HCT116 (cell line): Measurements from ENCODE around the gene MYEF2. TPM values are rescaled to one million over a fixed set of nuclear protein-coding genes. Genes with fewer than 3 reads are reported as not detected.

Source experiments
- ATAC-seq: fragments of 200-7000 bp; cut with Tn5 transposase; 2 replicates; pipeline ENCODE4 v1.9.1; 2020; ENCODE audit warnings: mild to moderate bottlenecking, moderate library complexity
- BruUV-seq: library from RNA; stranded (reverse); fragments of 400-500 nt; replicated peaks from 2 replicates; lab custom pipeline; 2021; lab: Mats Ljungman, UMichigan
- CTCF ChIA-PET: fragments of 300-600 bp; sonication (Branson Sonifier 250); formaldehyde crosslinking; loops from one replicate; lab custom pipeline; 2021; ENCODE audit warnings: antibody characterized with exemption; lab: Charles Lee
- POLR2A ChIA-PET: fragments of 300-600, 350-600 bp; sonication (Branson Sonifier 250); formaldehyde crosslinking; loops from one replicate; lab custom pipeline; 2021; ENCODE audit warnings: antibody characterized with exemption; lab: Charles Lee
- RAD21 ChIA-PET, 2 experiments: fragments of 300-600 bp; sonication (Branson Sonifier 250); formaldehyde crosslinking; loops; one replicate each; lab custom pipeline; 2023; ENCODE audit warnings: low total read pairs in 2 of 2; ENCODE audit not compliant: uncharacterized antibody in 2 of 2, unreplicated experiment in 2 of 2, low non-redundant PET in 1 of 2; lab: Charles Lee
- DNase-seq: peaks from one replicate; pipeline ENCODE4 v3.0.0-alpha.2; 2010; ENCODE audit warnings: low read depth, low spot score
- H2AFZ ChIP-seq: fragments of 200-600 bp; shearing (Covaris generic), sonication (generic); 2 replicates; pipeline ENCODE4 v1.6.1; 2017; ENCODE audit warnings: low read depth, mixed run types, mixed read lengths, antibody characterized with exemption, low read length; ENCODE audit not compliant: poor library complexity, severe bottlenecking
- H3K27ac ChIP-seq: 2 replicates; pipeline ENCODE4 v1.5.1; 2012; ENCODE audit warnings: low read depth, low read length
- H3K27me3 ChIP-seq: fragments of 200-600 bp; sonication (generic); 2 replicates; pipeline ENCODE4 v1.6.1; 2016; ENCODE audit warnings: mixed run types, low read length, mixed read lengths; ENCODE audit not compliant: insufficient read depth
- H3K36me3 ChIP-seq, 2 experiments: fragments of 200-500 bp in 1 of 2; fragments of 200-600 bp in 1 of 2; sonication (Bioruptor generic) in 1 of 2; sonication (generic) in 1 of 2; 2 replicates each; pipeline versions ENCODE4 v1.5.1 to v1.6.1; 2014 to 2016; ENCODE audit warnings: low read length in 2 of 2, inconsistent platforms in 1 of 2, mixed read lengths in 1 of 2, mixed run types in 1 of 2; ENCODE audit not compliant: insufficient read depth in 2 of 2, control insufficient read depth in 1 of 2
- H3K4me1 ChIP-seq, 2 experiments: fragments of 200-600 bp in 1 of 2; sonication (generic) in 1 of 2; 2 replicates each; pipeline versions ENCODE4 v1.5.1 to v1.6.1; 2012 to 2017; ENCODE audit warnings: low read length in 2 of 2, inconsistent platforms in 1 of 2, mild to moderate bottlenecking in 1 of 2, mixed read lengths in 1 of 2, mixed run types in 1 of 2, moderate library complexity in 1 of 2; ENCODE audit not compliant: insufficient read depth in 2 of 2, control insufficient read depth in 1 of 2
- H3K4me2 ChIP-seq: fragments of 200-600 bp; sonication (generic); 2 replicates; pipeline ENCODE4 v1.6.1; 2017; ENCODE audit warnings: mixed run types, low read length, mixed read lengths
- H3K4me3 ChIP-seq, 2 experiments: fragments of 200-600 bp in 1 of 2; sonication (generic) in 1 of 2; replicated peaks in 1 of 2; 2 replicates each; pipeline ENCODE4 v1.5.1; 2011 to 2016; ENCODE audit warnings: low read length in 2 of 2, control low read depth in 1 of 2, low read depth in 1 of 2, mild to moderate bottlenecking in 1 of 2, mixed read lengths in 1 of 2, mixed run types in 1 of 2
- H3K79me2 ChIP-seq: fragments of 200-600 bp; sonication (generic); 2 replicates; pipeline ENCODE4 v1.6.1; 2017; ENCODE audit warnings: mild to moderate bottlenecking, mixed run types, low read length, moderate library complexity, mixed read lengths; ENCODE audit not compliant: insufficient read depth
- H3K9ac ChIP-seq: fragments of 200-600 bp; sonication (generic); 2 replicates; pipeline ENCODE4 v1.6.1; 2016; ENCODE audit warnings: low read length, mixed read lengths
- H3K9me2 ChIP-seq: fragments of 200-600 bp; sonication (generic), shearing (Covaris generic); 2 replicates; pipeline ENCODE4 v1.6.1; 2017; ENCODE audit warnings: mixed run types, mild to moderate bottlenecking, moderate library complexity; ENCODE audit not compliant: insufficient read depth
- H3K9me3 ChIP-seq, 2 experiments: fragments of 200-500 bp in 1 of 2; fragments of 200-600 bp in 1 of 2; sonication (Bioruptor generic) in 1 of 2; sonication (generic) in 1 of 2; 2 replicates each; pipeline ENCODE4 v1.6.1; 2014 to 2017; ENCODE audit warnings: low read length in 2 of 2, mixed read lengths in 2 of 2, inconsistent platforms in 1 of 2, low read depth in 1 of 2, mild to moderate bottlenecking in 1 of 2, mixed run types in 1 of 2, moderate library complexity in 1 of 2; ENCODE audit not compliant: control insufficient read depth in 1 of 2, insufficient read depth in 1 of 2
- H4K20me1 ChIP-seq: fragments of 200-600 bp; sonication (generic), shearing (Covaris generic); 2 replicates; pipeline ENCODE4 v1.6.1; 2017; ENCODE audit warnings: mixed run types, mild to moderate bottlenecking, moderate library complexity; ENCODE audit not compliant: insufficient read depth
- CEBPB ChIP-seq: IDR thresholded peaks from 2 replicates; pipeline ENCODE4 v1.6.1; 2012; ENCODE audit warnings: low read depth
- CTCF ChIP-seq, 3 experiments: fragments of 200-600 bp in 1 of 3; sonication (generic) in 1 of 3; IDR thresholded peaks in 2 of 3; conservative IDR thresholded peaks in 1 of 3; 2 replicates each; pipeline ENCODE4 v1.5.1; 2012 to 2017; ENCODE audit warnings: low read depth in 2 of 3, low read length in 2 of 3, antibody characterized with exemption in 1 of 3, borderline replicate concordance in 1 of 3, control low read depth in 1 of 3, mild to moderate bottlenecking in 1 of 3, mixed read lengths in 1 of 3, mixed run types in 1 of 3, moderate library complexity in 1 of 3; ENCODE audit not compliant: insufficient read depth in 1 of 3
- EGR1 ChIP-seq: IDR thresholded peaks from 2 replicates; pipeline ENCODE4 v1.6.1; 2012; ENCODE audit warnings: low read depth
- EZH2 ChIP-seq: fragments of 200-600 bp; sonication (generic); IDR thresholded peaks from 2 replicates; pipeline ENCODE4 v1.6.1; 2017; ENCODE audit warnings: antibody characterized with exemption, mixed run types
- POLR2A ChIP-seq: IDR thresholded peaks from 2 replicates; pipeline ENCODE4 v1.7.0; 2011; ENCODE audit warnings: borderline replicate concordance; ENCODE audit not compliant: insufficient read depth, insufficient read length; ENCODE audit errors: extremely low read depth
- SIN3A ChIP-seq: IDR thresholded peaks from 2 replicates; pipeline ENCODE4 v1.6.1; 2012; ENCODE audit warnings: low read depth
- SRF ChIP-seq: IDR thresholded peaks from 2 replicates; pipeline ENCODE4 v1.6.1; 2012; ENCODE audit warnings: low read depth
- ZBTB33 ChIP-seq: IDR thresholded peaks from 2 replicates; pipeline ENCODE4 v1.6.1; 2011; ENCODE audit warnings: mild to moderate bottlenecking, low read length, moderate library complexity; ENCODE audit not compliant: insufficient replicate concordance; ENCODE audit errors: extremely low read depth
- ZFX ChIP-seq: fragments of 450-650 bp; IDR thresholded peaks from 2 replicates; pipeline ENCODE4 v1.6.1; 2017
- intact Hi-C: fragments of 100-400 bp; cut with micrococcal nuclease; formaldehyde crosslinking; loops from 2 replicates; pipeline ENCODE4 v1.10.0; 2022
- total RNA-seq: library from RNA; stranded (reverse); gene quantifications from one replicate; pipeline ENCODE4 v1.2.1, GENCODE V29; 2021; ENCODE audit not compliant: unreplicated experiment

MYEF2 gene
- total RNA-seq, 1 experiment from 2014 or later, result 0.69 TPM

- Histone ChIP-seq H4K20me1 (no peaks in the 10 kb centered on the region), H3K36me3 (no peaks in the 10 kb centered on the region), H3K27me3 (no peaks in the 10 kb centered on the region), H3K9ac (no peak overlapping the region), H3K27ac (no peak overlapping the region), H3K4me1 (no peaks in the 10 kb centered on the region), H3K79me2 (no peaks in the 10 kb centered on the region), H3K9me2 (no peaks in the 10 kb centered on the region), H2AFZ (no peak overlapping the region), H3K9me3 (no peaks in the 10 kb centered on the region; a peak in 1 of 4 replicates), H3K4me2 (no peak overlapping the region), H3K4me3 (no peak overlapping the region)
- RAD21 ChIA-PET, result no interaction called here
- DNase-seq (no peak), ATAC-seq (no peak)
- CTCF ChIA-PET, result no interaction called here
- POLR2A ChIA-PET, result no interaction called here
- intact Hi-C loops, result no loop called here
- no TSS peak for BruUV-seq
- no peak for TF ChIP-seq ZFX
- no peak for TF ChIP-seq CEBPB
- no peak for TF ChIP-seq POLR2A
- no peak for TF ChIP-seq ZBTB33
- TF ChIP-seq CTCF (IDR thresholded peaks at IDR 0.05 in 2 of 3, conservative IDR thresholded peaks at IDR 0.05 in 1 of 3; ENCODE audit: borderline replicate concordance in 1 of 3, insufficient read depth in 1 of 3, low read depth in 2 of 3, low read length in 2 of 3), result peak in 1 of 3 experiments; percentile 17; a peak in 1 of 6 replicates
- no peak for TF ChIP-seq EZH2
- no peak for TF ChIP-seq SIN3A
- TF ChIP-seq SRF, result no peak
- no peak for TF ChIP-seq EGR1
Measured at GRCh38 chr15:48084759-48085590, 93.1 kb downstream of the MYEF2 start.

Other genes with a start within 250 kb of the MYEF2 start
- not detected for gene SLC24A5, start 57.3 kb downstream of the MYEF2 start, total RNA-seq
- gene CTXN2, start 13.4 kb upstream of the MYEF2 start, total RNA-seq, result not detected
- gene SLC12A1, start 28.0 kb upstream of the MYEF2 start, total RNA-seq, result not detected
- 130 TPM for gene DUT, start 153.1 kb upstream of the MYEF2 start, total RNA-seq